Natural killer cell (primary cell): ENCODE measurements around the gene SFR1. TPM values are rescaled to one million over a fixed set of nuclear protein-coding genes. Genes with fewer than 3 reads are reported as not detected.

Experiments used
- ATAC-seq, 3 donors: fragments of 150-1000 bp in 2 of 3; fragments of 200-7000 bp in 1 of 3; cut with Tn5 transposase; 1 replicate in 1 of 3; 2 replicates in 2 of 3; pipeline ENCODE4 v1.10.0; 2021; ENCODE audit warnings: mild to moderate bottlenecking in 2 of 3, moderate library complexity in 2 of 3
- DNase-seq, 2 donors: peaks; one replicate each; pipeline versions ENCODE4 v3.0.0 to v3.0.0-alpha.2; 2013 to 2021; ENCODE audit warnings: mixed read lengths in 1 of 2
- H3K27ac ChIP-seq: one replicate; pipeline ENCODE4 v1.5.1; 2013; ENCODE audit warnings: mild to moderate bottlenecking, low read length
- H3K27me3 ChIP-seq: one replicate; pipeline ENCODE4 v1.6.1; 2013; ENCODE audit warnings: low read length; ENCODE audit not compliant: control insufficient read depth, insufficient read depth
- H3K36me3 ChIP-seq: one replicate; pipeline ENCODE4 v1.6.1; 2013; ENCODE audit warnings: low read length; ENCODE audit not compliant: control insufficient read depth, insufficient read depth
- H3K4me1 ChIP-seq: one replicate; pipeline ENCODE4 v1.6.1; 2013; ENCODE audit warnings: low read length; ENCODE audit not compliant: control insufficient read depth, insufficient read depth
- H3K4me3 ChIP-seq: one replicate; pipeline ENCODE4 v1.5.1; 2013; ENCODE audit warnings: low read length
- H3K9me3 ChIP-seq: one replicate; pipeline ENCODE4 v1.6.1; 2013; ENCODE audit warnings: low read length; ENCODE audit not compliant: control insufficient read depth, insufficient read depth
- H3K27ac Mint-ChIP-seq, 2 donors: one replicate each; pipeline ENCODE4 v1.8.0; 2022; ENCODE audit warnings: mild to moderate bottlenecking in 2 of 2, mixed read lengths in 2 of 2, moderate library complexity in 1 of 2
- H3K27me3 Mint-ChIP-seq, 2 donors: one replicate each; pipeline ENCODE4 v1.8.0; 2022; ENCODE audit warnings: low read depth in 2 of 2, mixed read lengths in 2 of 2
- H3K36me3 Mint-ChIP-seq: one replicate; pipeline ENCODE4 v1.8.0; 2022; ENCODE audit warnings: mixed read lengths
- H3K4me1 Mint-ChIP-seq, 2 donors: one replicate each; pipeline ENCODE4 v1.8.0; 2022; ENCODE audit warnings: mixed read lengths in 2 of 2
- H3K4me3 Mint-ChIP-seq: one replicate; pipeline ENCODE4 v1.8.0; 2022; ENCODE audit warnings: mild to moderate bottlenecking, moderate library complexity, mixed read lengths
- H3K9me3 Mint-ChIP-seq, 2 donors: one replicate each; pipeline ENCODE4 v1.8.0; 2022; ENCODE audit warnings: mixed read lengths in 2 of 2
- CTCF ChIP-seq: fragments of 200-600 bp; IDR thresholded peaks from one replicate; pipeline ENCODE4 v1.8.0; 2022; ENCODE audit warnings: antibody characterized with exemption
- WGBS: methylation state at CpG from one replicate; pipeline ENCODE4 v1.1.7; 2013; ENCODE audit warnings: missing lambda C conversion rate; ENCODE audit not compliant: insufficient coverage; 5-methylcytosine and 5-hydroxymethylcytosine counted together
- intact Hi-C: fragments of 100-400 bp; cut with micrococcal nuclease; formaldehyde crosslinking; loops from one replicate; pipeline ENCODE4 v1.14.2; 2022
- total RNA-seq, 4 donors: library from RNA; stranded (reverse); fragments of 120-200 nt in 1 of 4; gene quantifications; one replicate each; pipeline versions ENCODE4 v1.2.3 to v1.2.4, GENCODE V29; 2013 to 2022

The SFR1 gene
- total RNA-seq, 3 donors from 2014 or later (not counting 1 experiment from before 2014, with no cell fraction given), result 9.1 to 19.1 (median 18.3) TPM

DNA sequence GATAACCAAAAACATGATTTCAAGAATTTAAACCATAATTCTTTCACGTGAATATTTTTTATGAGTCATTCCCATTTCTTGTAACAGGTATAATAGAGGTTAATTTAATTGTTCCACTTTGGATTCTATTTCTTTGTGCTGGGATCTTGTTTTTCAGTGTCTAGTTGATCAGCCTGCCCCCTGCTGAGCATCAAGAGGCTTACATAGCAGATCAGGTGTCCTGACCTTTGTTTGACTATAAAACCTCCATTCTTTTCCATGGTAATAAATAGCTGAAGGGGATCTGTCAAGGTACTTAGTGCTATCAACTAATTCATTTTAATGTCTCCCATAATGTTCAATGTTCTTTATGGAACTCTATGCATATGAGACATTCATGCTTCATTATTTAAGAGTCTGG, 41.2 kb upstream of the SFR1 start:
- intact Hi-C loops, result loop anchor here (1.0 kb wide), 1 partner anchor 192 kb away; no protein-coding TSS in a partner anchor
- Histone ChIP-seq H3K4me3 (no peak overlapping the region), H3K4me1 (no peaks in the 10 kb centered on the region), H3K27ac (no peak overlapping the region), H3K27me3 (no peaks in the 10 kb centered on the region), H3K36me3 (no peaks in the 10 kb centered on the region), H3K9me3 (no peaks in the 10 kb centered on the region)
- Mint-ChIP-seq H3K4me1 (no peaks in the 10 kb centered on the region), H3K27ac (no peak overlapping the region), H3K27me3 (peaks cover 0 to 4% of the 10 kb centered on the region in 2 donors), H3K36me3 (no peaks in the 10 kb centered on the region), H3K9me3 (no peaks in the 10 kb centered on the region), H3K4me3 (no peak overlapping the region)
- ATAC-seq, result no peak
- WGBS, result no CpG with 5 or more reads among the region's 1 CpG
- DNase-seq, result peak in 1 of 2 donors; percentile 61
- peak; percentile 15 for TF ChIP-seq CTCF

DNA sequence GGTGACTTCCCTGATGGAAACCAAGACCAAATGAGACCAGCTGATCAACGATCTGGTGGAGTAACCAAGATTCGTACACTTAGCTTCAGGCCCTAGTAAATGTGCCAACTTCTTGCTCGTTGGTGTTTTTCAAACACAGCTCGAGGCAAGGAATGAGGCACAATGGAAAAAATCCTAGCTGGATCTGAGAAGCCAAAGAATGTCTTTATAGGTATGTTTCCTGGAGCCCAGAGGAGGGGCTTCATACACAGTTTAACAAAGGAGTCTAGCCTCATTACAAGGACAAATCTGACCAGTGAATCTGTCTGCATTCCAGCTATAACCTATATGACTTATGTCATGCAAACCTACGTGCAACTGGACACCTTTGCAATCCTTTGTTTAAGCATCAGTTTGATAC, 40.0 kb upstream of the SFR1 start:
- Histone ChIP-seq H3K27ac (no peak overlapping the region), H3K27me3 (no peaks in the 10 kb centered on the region), H3K9me3 (no peaks in the 10 kb centered on the region), H3K4me3 (no peak overlapping the region), H3K36me3 (no peaks in the 10 kb centered on the region), H3K4me1 (no peaks in the 10 kb centered on the region)
- intact Hi-C loops, result no loop called here
- no peak for ATAC-seq
- no peak for DNase-seq
- no peak for TF ChIP-seq CTCF
- Mint-ChIP-seq H3K27me3 (peaks cover 0 to 4% of the 10 kb centered on the region in 2 donors), H3K4me1 (no peaks in the 10 kb centered on the region), H3K4me3 (no peak overlapping the region), H3K9me3 (no peaks in the 10 kb centered on the region), H3K36me3 (no peaks in the 10 kb centered on the region), H3K27ac (no peak overlapping the region)
- WGBS, result 88% methylated on average over 5 of the region's 5 CpGs

DNA sequence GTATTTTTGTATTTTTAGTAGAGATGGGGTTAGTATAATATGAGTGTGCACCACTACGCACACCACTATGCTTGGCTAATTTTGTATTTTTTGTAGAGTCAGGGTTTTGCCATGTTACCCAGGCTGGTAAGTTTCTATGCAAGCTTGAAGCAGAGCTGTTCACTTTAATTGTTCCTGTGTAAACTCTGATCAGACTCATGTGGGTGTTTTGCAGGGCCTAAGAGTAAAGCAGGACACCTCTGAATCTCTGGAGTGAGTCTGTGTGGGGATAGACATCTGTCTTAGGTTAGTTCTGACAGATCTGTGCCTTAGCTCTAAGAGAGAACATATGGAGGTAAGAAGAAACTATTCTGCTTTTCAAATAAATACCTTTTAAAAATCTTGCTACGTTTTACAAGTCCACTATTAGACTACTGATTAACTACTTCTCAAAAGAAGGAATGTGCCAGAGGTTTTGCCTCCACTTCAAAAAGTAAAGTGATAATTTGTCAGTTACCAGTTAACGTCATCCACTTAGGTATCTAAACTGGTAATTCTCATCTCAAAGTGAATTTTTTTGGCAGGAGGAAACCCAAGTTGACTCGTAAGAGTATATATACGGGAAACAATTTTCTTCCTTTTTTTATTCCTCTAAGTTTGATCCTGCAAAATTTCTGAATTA, 37.4 kb upstream of the SFR1 start:
- no peak overlapping the region for H3K27ac Mint-ChIP-seq
- H3K4me3 ChIP-seq, result no peak overlapping the region
- H3K4me3 Mint-ChIP-seq, result no peak overlapping the region
- H3K27me3 Mint-ChIP-seq, result peaks cover 0 to 6% of the 10 kb centered on the region in 2 donors
- 88% methylated on average over 3 of the region's 5 CpGs for WGBS
- no peak for ATAC-seq
- intact Hi-C loops, result no loop called here
- no peaks in the 10 kb centered on the region for H3K36me3 ChIP-seq
- H3K4me1 Mint-ChIP-seq, result no peaks in the 10 kb centered on the region
- no peak for TF ChIP-seq CTCF
- H3K4me1 ChIP-seq, result no peaks in the 10 kb centered on the region
- DNase-seq, result no peak
- no peaks in the 10 kb centered on the region for H3K9me3 ChIP-seq
- no peaks in the 10 kb centered on the region for H3K27me3 ChIP-seq
- H3K36me3 Mint-ChIP-seq, result no peaks in the 10 kb centered on the region
- no peaks in the 10 kb centered on the region for H3K9me3 Mint-ChIP-seq
- no peak overlapping the region for H3K27ac ChIP-seq
